Stimulated activated CD8-positive, alpha-beta memory T cell treated with anti-CD3 and anti-CD28 coated beads, Interleukin-7, amount 100 ng/mL, for 4 hours (primary cell): Measurements from ENCODE around the gene ANXA8.
"Not testable (repeated sequence)": the region's sequence is repeated elsewhere in the genome, so short reads cannot be mapped to it uniquely, and the experiment has no call there.

Experiments used
- DNase-seq, 2 donors: peaks; one replicate each; pipeline ENCODE4 v3.0.0-alpha.2; 2020; ENCODE audit warnings: low read depth in 2 of 2

The ANXA8 gene

GRCh38 chr10:47483923-47484322 lies at the start of gene ANXA8:
Gene ANXA8, minus strand, starts transcription at chr10:47484115. Its CDS starts 182 bp downstream, at chr10:47483933.
- DNase-seq: not testable (repeated sequence)

- DNase-seq: not testable (repeated sequence)
These were observed 39.6 kb upstream of the ANXA8 start, which contains the start of gene AGAP9 for GRCh38 chr10:47523475-47523874. Gene AGAP9, minus strand, starts transcription at chr10:47523638. Its CDS starts 112 bp downstream, at chr10:47523526.

GRCh38 chr10:47502313-47502712 lies 18.4 kb upstream of the ANXA8 start:
- not testable (repeated sequence) for DNase-seq

DNA sequence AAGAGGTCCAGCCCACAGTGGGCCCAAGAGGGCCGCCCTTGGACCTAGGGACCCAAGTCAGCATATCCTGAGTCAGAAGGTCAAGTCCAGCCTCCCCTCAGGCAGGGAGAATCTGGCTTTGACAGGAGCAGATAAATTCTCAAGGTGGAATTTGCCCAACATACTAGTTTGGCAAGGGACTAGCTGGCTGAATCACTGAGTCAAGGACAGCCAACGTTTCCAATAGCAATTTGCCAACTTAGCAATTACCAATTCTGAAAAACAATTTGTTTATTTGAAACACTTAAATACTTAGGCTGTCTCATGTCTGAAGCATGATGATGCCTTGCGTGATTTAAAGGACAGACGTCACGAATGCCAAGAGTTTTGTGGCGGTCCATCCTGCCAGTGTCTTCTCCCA lies 10.3 kb upstream of the ANXA8 start:
- not testable (repeated sequence) for DNase-seq

DNA sequence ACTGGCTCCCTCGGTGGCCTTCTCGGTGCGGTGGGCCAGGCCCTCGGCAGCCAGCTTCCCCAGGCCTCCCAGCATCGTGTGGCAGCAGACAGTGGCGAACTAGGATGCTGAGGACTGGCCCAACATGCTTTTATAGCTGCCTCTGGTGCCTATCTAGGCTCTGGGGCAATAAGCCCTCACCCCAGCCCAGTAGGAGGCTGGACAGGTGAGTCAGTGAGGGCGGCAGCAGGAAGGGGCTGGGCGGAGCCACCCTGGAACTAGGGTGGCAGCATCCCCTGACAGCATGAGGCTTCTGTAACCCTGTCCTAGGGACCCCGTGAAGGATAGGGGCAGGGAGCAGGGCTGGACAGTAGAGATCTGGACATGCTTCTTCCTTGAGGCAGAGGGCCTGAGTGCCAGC lies 7.7 kb upstream of the ANXA8 start, which contains the start of gene FAM25G:
Gene FAM25G, minus strand, starts transcription at position 101 of the 400 bp plus-strand sequence. Its CDS starts 26 bp downstream, at position 75.
- not testable (repeated sequence) for DNase-seq

- not testable (repeated sequence) for DNase-seq
These were observed 5.7 kb upstream of the ANXA8 start for GRCh38 chr10:47489630-47490029.

GRCh38 chr10:47485943-47486342 lies 2.0 kb upstream of the ANXA8 start:
- not testable (repeated sequence) for DNase-seq

GRCh38 chr10:47484786-47485185 lies 871 bp upstream of the ANXA8 start:
- DNase-seq: not testable (repeated sequence)

DNA sequence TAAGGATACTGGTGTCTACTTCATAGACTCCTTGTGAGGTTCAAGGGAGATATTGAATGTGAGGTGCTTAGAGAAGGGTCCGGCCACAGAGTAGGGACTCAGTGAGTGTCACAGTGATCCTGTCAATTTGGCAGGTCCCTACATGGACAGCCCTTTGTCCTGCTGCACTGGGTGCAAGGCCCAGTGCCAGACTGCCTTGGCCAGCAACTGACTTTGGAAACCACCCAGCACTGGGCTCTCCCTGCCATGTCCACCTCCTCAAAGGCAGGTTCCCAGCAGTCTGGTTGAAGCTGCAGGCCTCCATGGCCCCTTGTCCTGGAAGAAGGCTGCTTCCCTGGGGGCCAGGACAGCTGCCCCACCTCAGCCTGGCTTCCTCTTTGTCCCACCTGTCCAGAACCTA lies 1.5 kb downstream of the ANXA8 start:
- DNase-seq: not testable (repeated sequence)

GRCh38 chr10:47481768-47482181 lies 2.1 kb downstream of the ANXA8 start:
- not testable (repeated sequence) for DNase-seq

GRCh38 chr10:47481182-47481766 lies 2.6 kb downstream of the ANXA8 start:
- DNase-seq: not testable (repeated sequence)

GRCh38 chr10:47480133-47480532 lies 3.8 kb downstream of the ANXA8 start:
- not testable (repeated sequence) for DNase-seq

- DNase-seq: not testable (repeated sequence)
These were observed 5.8 kb downstream of the ANXA8 start for GRCh38 chr10:47478114-47478513.

- DNase-seq: not testable (repeated sequence)
These were observed 6.8 kb downstream of the ANXA8 start for GRCh38 chr10:47477078-47477477.

DNA sequence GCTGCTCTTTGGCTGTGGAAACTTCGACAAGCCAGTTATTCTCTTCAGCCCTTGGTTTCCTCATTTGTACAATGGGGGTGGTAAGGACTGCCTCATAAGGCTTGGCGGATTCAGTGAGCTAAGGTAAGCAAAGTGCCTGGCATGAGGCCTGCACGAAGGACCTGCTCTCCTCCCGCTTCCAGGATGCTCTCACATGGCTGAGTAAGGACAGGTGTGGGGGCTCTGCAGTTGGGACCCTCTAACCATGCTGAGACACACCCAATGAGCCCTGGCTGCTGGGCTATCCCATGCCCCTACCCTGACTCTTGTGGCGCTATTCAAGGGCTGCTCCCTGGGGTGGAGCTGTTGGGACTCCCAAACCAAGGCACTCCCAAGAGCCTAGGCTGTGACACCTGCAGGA lies 8.8 kb downstream of the ANXA8 start:
- DNase-seq: not testable (repeated sequence)

DNA sequence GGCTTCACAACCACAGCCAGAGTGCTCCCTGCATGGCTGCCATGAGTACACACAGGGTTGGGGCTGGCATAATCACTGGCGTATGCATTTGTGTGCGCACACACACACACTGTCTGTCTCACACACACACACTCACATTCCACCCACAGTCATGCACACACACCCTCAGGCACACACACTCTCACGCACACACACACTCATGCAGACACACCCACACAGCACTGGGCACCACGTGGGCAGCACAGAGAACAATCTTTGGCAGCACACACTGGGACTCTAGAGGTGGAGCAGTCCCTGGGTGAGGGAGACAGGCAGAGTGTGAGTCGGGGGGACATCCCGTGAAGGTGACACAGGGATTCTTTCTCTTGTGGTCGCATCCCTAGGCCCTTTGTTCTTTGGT lies 10.4 kb downstream of the ANXA8 start:
- DNase-seq: not testable (repeated sequence)

DNA sequence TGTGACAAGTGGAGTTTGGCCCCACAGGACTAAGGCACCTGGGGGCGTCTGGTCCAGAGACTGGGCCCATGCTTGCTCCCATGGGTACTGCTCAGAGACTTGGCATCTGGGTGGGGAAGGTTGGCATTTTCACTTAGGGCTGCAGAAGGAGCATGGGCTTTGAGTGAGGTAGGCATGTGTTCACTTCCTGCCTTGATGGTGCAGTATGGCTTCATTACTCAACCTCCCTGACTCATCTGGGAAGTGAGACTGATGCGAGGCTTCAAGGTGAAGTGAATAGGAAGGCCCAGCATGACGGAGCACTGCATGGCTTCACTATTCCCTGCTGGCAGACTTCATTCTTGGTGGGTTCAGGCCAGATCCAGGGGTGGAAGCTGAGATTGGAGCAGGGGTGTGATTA lies 11.3 kb downstream of the ANXA8 start:
- not testable (repeated sequence) for DNase-seq

GRCh38 chr10:47472072-47472471 lies 11.8 kb downstream of the ANXA8 start:
- DNase-seq: not testable (repeated sequence)

GRCh38 chr10:47468731-47469528 lies 15.0 kb downstream of the ANXA8 start:
- not testable (repeated sequence) for DNase-seq

GRCh38 chr10:47467957-47468356 lies 16.0 kb downstream of the ANXA8 start:
- DNase-seq: not testable (repeated sequence)

- not testable (repeated sequence) for DNase-seq
These were observed 16.5 kb downstream of the ANXA8 start for GRCh38 chr10:47467458-47467857.

DNA sequence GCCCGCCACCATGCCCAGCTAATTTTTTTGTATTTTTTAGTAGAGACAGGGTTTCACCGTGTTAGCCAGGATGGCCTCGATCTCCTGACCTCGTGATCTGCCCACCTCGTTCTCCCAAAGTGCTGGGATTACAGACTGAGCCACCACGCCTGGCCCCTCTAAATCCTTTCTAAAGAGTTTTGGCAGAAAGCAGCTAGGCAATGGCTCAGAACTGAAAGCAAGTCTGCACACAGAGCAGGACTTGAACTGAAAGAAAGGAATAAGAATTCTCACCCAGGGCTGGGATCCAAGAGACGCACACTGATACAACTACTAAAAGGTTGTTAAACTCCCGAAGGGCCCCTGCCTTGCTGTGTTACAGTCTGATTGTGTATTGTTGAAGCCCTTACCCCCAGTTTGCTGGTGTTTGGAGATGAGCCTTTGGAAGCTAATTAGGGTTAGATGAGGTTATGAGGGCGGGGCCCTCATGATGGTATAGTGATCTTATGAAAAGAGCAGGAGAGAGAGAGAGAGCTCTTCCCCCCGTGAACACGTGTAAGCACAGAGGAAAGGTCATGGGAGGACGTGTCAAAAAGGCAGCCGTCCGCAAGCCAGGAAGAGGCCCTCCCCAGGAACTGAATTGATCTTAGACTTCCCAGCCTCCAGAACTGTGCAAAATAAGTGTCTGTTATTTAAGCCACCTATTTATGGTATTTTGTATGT lies 18.5 kb downstream of the ANXA8 start:
- DNase-seq: not testable (repeated sequence)
